Tibial nerve (tissue), 4 donors: ENCODE data around the gene MDM1. TPM values are rescaled to one million over a fixed set of nuclear protein-coding genes. Genes with fewer than 3 reads are reported as not detected.

ENCODE experiments used
- DNase-seq, 2 donors: peaks; one replicate each; pipeline ENCODE4 v3.0.0-alpha.2; 2019; ENCODE audit warnings: low spot score in 2 of 2
- H3K27ac ChIP-seq, 4 donors: fragments of 200-600 bp; sonication (generic) in 3 of 4; one replicate each; pipeline ENCODE4 v1.5.1; 2017 to 2019; ENCODE audit warnings: mild to moderate bottlenecking in 1 of 4
- H3K27me3 ChIP-seq, 2 donors: fragments of 200-600 bp; sonication (generic) in 1 of 2; one replicate each; pipeline versions ENCODE4 v1.5.1 to v1.6.0; 2017 to 2019
- H3K36me3 ChIP-seq, 3 donors: fragments of 200-600 bp; sonication (generic); one replicate each; pipeline ENCODE4 v1.5.1; 2018 to 2019
- H3K4me1 ChIP-seq, 4 donors: fragments of 200-600 bp; sonication (generic) in 3 of 4; one replicate each; pipeline ENCODE4 v1.5.1; 2017 to 2019
- H3K4me3 ChIP-seq, 4 donors: fragments of 200-600 bp; sonication (generic) in 3 of 4; one replicate each; pipeline ENCODE4 v1.5.1; 2017 to 2019; ENCODE audit warnings: mild to moderate bottlenecking in 1 of 4, moderate library complexity in 1 of 4
- H3K9me3 ChIP-seq, 4 donors: fragments of 200-600 bp; sonication (generic) in 3 of 4; one replicate each; pipeline ENCODE4 v1.5.1; 2017 to 2019
- EP300 ChIP-seq, 2 donors: sonication (generic); formaldehyde crosslinking; IDR thresholded peaks; one replicate each; pipeline ENCODE4 v1.6.1; 2017; ENCODE audit warnings: antibody characterized with exemption in 2 of 2, mild to moderate bottlenecking in 1 of 2
- POLR2A ChIP-seq, 2 donors: fragments of 450-650 bp; IDR thresholded peaks; one replicate each; pipeline ENCODE4 v1.6.1; 2017; ENCODE audit warnings: antibody characterized with exemption in 2 of 2, mild to moderate bottlenecking in 2 of 2, moderate library complexity in 2 of 2
- whole genome bisulfite sequencing, 2 donors: methylation state at CpG; one replicate each; pipeline ENCODE4 v1.1.5; 2018; 5-methylcytosine and 5-hydroxymethylcytosine counted together
- total RNA-seq, 4 donors: library from RNA; depleted of rRNA; stranded (reverse); fragments of >200 nt; gene quantifications; one replicate each; pipeline ENCODE4 v1.1.0, GENCODE V29; 2016
- TF ChIP-seq, protein P1 (sequence below), 5 experiments: fragments of 200-600 bp in 3 of 5; fragments of 450-650 bp in 2 of 5; sonication (generic) in 3 of 5; IDR thresholded peaks; one replicate each; pipeline ENCODE4 v1.5.1; 2016 to 2019; ENCODE audit warnings: antibody characterized with exemption in 5 of 5, mild to moderate bottlenecking in 3 of 5, moderate library complexity in 2 of 5

The MDM1 gene
- total RNA-seq, 4 donors from 2014 or later: 11.2 to 49.8 (median 23.3) TPM

DNA sequence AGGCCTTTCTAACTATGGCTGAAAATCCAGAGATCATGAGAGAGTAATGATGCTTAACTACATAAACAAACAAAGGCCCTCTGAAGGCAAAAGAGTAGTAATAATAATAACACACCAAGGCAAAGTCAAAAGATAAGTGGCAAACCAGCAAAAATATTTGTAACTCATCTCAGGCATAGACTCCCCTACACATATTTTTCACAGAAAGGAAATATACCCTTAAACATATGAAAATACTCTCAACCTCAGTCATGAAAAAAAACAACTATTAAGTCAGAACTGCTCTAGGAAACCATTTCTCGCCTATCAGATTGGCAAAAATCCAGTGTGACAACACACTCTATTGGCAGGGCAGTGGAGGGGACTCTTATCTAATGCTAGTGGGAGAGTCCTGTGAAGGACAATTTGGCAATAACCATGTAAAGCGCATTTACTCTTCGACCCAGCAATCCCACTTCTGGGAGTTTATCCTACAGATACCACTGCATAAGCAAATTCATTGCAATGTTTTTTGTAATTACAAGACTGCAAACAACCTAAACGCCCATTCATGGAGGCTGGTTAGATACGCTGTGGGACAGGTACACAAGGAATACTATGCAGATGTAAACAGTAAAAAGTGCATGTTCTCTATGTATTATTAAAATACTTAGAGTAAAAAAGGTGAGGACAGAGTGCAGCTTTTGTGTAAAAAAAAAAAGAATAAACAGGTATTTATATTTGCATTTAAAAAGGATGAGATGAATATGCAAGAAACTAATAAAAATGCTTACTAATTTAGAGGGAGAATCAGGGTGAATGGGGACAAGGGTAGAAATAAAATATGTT lies 52.7 kb downstream of the MDM1 start:
- TF ChIP-seq EP300 (IDR thresholded peaks at IDR 0.05) (no peak), POLR2A (IDR thresholded peaks at IDR 0.05) (no peak)
- TF ChIP-seq, protein P1, sequence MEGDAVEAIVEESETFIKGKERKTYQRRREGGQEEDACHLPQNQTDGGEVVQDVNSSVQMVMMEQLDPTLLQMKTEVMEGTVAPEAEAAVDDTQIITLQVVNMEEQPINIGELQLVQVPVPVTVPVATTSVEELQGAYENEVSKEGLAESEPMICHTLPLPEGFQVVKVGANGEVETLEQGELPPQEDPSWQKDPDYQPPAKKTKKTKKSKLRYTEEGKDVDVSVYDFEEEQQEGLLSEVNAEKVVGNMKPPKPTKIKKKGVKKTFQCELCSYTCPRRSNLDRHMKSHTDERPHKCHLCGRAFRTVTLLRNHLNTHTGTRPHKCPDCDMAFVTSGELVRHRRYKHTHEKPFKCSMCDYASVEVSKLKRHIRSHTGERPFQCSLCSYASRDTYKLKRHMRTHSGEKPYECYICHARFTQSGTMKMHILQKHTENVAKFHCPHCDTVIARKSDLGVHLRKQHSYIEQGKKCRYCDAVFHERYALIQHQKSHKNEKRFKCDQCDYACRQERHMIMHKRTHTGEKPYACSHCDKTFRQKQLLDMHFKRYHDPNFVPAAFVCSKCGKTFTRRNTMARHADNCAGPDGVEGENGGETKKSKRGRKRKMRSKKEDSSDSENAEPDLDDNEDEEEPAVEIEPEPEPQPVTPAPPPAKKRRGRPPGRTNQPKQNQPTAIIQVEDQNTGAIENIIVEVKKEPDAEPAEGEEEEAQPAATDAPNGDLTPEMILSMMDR (IDR thresholded peaks at IDR 0.05): no peak
- Histone ChIP-seq H3K9me3 (no peaks in the 10 kb centered on the region), H3K27me3 (no peaks in the 10 kb centered on the region), H3K36me3 (no peaks in the 10 kb centered on the region), H3K4me3 (no peak overlapping the region), H3K4me1 (no peaks in the 10 kb centered on the region), H3K27ac (no peak overlapping the region)
- no peak for DNase-seq
- WGBS, 2 donors: 75 to 81% methylated on average over 5 of the region's 5 CpGs

DNA sequence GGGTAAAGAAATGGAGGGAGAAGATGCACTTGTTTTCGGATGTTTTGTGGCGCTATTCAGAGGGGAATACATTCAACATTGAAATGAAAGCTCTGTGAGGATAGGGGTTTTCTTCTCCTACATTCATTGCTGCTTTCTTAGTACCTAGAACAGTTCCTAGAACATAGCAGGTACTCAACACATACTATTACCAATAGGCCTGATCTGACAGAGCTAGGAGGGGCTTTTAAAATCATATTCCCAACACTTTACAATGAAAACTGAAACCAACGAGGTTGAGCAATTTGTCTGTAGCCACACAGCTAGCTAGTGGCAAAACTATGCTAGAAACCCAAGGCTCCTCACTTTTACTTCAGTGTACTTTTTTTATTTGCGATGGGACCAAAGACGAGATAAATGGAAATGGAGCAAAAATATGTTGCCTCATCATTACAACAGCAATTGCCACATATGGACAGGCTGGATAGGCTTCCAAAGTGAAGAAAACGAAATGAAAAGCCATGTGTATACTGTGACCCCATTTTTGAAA lies 55.7 kb downstream of the MDM1 start:
- DNase-seq: no peak
- Histone ChIP-seq H3K4me1 (no peaks in the 10 kb centered on the region), H3K36me3 (no peaks in the 10 kb centered on the region), H3K9me3 (no peaks in the 10 kb centered on the region), H3K27ac (no peak overlapping the region), H3K4me3 (no peak overlapping the region), H3K27me3 (no peaks in the 10 kb centered on the region)
- 86 to 90% methylated on average over 6 of the region's 6 CpGs for WGBS, 2 donors
- TF ChIP-seq, protein P1 (IDR thresholded peaks at IDR 0.05): no peak
- TF ChIP-seq EP300 (IDR thresholded peaks at IDR 0.05) (no peak), POLR2A (IDR thresholded peaks at IDR 0.05) (no peak)

DNA sequence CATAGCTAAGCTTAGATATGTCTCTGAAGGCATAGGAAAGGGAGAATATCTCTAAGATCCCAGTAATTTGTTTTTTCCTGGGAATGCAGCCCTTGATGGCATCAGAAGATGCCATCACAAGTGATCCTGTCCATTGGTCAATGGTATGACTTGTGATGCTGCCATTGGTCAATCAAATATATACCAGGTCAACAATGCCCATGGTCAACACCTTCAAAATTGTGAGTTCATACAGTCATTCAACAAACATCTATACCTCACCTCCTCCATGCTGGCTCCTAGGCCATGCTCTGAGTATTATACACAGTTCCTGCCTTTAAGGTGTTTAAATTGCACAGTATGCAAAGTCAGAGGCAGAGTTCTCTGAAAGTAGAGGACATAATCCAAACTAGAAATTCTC lies 59.4 kb downstream of the MDM1 start:
- no peaks in the 10 kb centered on the region for H3K4me1 ChIP-seq

DNA sequence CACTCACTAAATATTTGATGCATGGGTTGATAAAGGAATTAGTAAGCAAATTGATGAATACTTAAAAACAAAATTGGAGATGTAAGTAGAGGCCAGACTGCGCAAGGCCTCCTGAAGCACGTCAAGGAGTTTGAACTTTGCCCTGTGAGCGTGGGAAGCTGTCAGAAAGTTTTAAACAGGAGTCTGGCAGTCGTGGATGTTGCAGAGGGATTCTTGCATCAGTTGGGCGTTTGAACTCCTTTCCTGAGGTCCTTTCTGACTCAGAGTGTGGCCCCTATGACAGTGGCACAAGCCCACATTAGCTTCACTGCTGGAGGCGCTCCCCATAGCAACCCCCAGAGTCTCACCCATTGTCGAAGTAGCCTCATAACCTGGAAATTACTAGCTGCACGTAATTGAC lies 60.8 kb downstream of the MDM1 start:
- Histone ChIP-seq H3K9me3 (no peaks in the 10 kb centered on the region), H3K27ac (no peak overlapping the region), H3K4me3 (no peak overlapping the region), H3K4me1 (no peaks in the 10 kb centered on the region), H3K27me3 (no peaks in the 10 kb centered on the region), H3K36me3 (no peaks in the 10 kb centered on the region)
- DNase-seq: no peak
- 53 to 66% methylated on average over 8 of the region's 8 CpGs for WGBS, 2 donors
- TF ChIP-seq, protein P1 (IDR thresholded peaks at IDR 0.05): no peak
- no peak for TF ChIP-seq EP300 (IDR thresholded peaks at IDR 0.05)
- TF ChIP-seq POLR2A (IDR thresholded peaks at IDR 0.05): no peak

More for the DNA sequence above, 59.4 kb downstream of the MDM1 start:
- no peaks in the 10 kb centered on the region for H3K36me3 ChIP-seq
- no peaks in the 10 kb centered on the region for H3K27me3 ChIP-seq
- H3K4me3 ChIP-seq: no peak overlapping the region
- H3K9me3 ChIP-seq: no peaks in the 10 kb centered on the region
- no peak for DNase-seq
- no peak overlapping the region for H3K27ac ChIP-seq
- TF ChIP-seq POLR2A (IDR thresholded peaks at IDR 0.05): no peak
- TF ChIP-seq, protein P1 (IDR thresholded peaks at IDR 0.05): no peak
- TF ChIP-seq EP300 (IDR thresholded peaks at IDR 0.05): no peak

DNA sequence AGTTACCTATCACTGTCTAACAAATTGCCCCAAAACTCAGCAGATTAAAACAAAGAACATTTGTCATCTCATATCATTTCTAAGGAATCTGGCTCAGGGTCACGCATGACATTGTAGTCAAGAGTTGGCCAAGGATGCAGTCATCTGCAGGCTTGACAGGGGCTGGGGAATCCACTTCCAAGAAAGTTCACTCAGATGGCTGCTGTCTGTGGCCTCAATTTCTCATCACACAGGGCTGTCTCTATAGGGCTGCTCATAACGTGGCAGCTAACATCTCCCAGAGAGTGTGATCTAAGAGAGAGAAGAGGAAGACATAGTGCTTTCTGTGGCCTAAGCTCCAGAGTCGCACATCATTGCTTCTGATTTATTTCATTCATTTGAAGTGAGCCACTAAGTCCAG lies 61.8 kb downstream of the MDM1 start:
- Histone ChIP-seq H3K9me3 (no peaks in the 10 kb centered on the region), H3K27me3 (no peaks in the 10 kb centered on the region), H3K4me1 (no peaks in the 10 kb centered on the region), H3K4me3 (no peak overlapping the region), H3K36me3 (no peaks in the 10 kb centered on the region), H3K27ac (no peak overlapping the region)
- TF ChIP-seq, protein P1 (IDR thresholded peaks at IDR 0.05): no peak
- no peak for TF ChIP-seq POLR2A (IDR thresholded peaks at IDR 0.05)
- no peak for TF ChIP-seq EP300 (IDR thresholded peaks at IDR 0.05)
- DNase-seq: no peak
- 84% methylated on average over 3 of the region's 3 CpGs for WGBS, 2 donors
